Astrocyte of the cerebellum (primary cell): ENCODE results near the gene LAMB2.

Source experiments
- DNase-seq: peaks from one replicate; pipeline ENCODE4 v3.0.0-alpha.2; 2011; ENCODE audit warnings: low read depth
- H3K4me3 ChIP-seq: 2 replicates; pipeline ENCODE4 v1.5.1; 2011; ENCODE audit warnings: mild to moderate bottlenecking, low read depth, low read length, moderate library complexity
- CTCF ChIP-seq: IDR thresholded peaks from 2 replicates; pipeline ENCODE4 v1.5.1; 2012; ENCODE audit warnings: low read length, low read depth, moderate library complexity, mild to moderate bottlenecking; ENCODE audit errors: missing control alignments
- in situ Hi-C: cut with HindIII; loops from 2 replicates; pipeline ENCODE4 v1.10.0; 2017; ENCODE audit warnings: low sequenced_read_pairs

Gene LAMB2

DNA sequence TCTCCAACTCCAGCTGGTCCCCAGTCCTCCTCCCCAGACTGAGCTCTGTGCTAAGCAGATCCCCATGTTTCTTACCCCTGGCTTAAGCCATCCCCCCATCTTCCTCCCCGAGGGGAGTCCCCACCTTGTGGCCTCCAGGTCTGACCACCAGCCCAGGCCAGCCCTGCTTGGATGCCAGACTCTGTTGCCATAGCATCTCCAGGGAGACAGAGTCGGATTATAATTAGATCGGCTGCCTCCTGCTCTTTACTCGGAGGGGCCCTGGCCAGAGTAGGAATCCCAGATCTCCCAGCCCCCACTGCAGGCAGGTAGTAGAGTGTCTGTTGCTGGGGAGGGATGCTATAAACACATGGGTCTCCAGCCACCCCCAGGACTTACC lies 40.9 kb upstream of the LAMB2 start:
- TF ChIP-seq CTCF: no peak
- in situ Hi-C loops: no loop called here
- no peak for DNase-seq
- H3K4me3 ChIP-seq: no peak overlapping the region

DNA sequence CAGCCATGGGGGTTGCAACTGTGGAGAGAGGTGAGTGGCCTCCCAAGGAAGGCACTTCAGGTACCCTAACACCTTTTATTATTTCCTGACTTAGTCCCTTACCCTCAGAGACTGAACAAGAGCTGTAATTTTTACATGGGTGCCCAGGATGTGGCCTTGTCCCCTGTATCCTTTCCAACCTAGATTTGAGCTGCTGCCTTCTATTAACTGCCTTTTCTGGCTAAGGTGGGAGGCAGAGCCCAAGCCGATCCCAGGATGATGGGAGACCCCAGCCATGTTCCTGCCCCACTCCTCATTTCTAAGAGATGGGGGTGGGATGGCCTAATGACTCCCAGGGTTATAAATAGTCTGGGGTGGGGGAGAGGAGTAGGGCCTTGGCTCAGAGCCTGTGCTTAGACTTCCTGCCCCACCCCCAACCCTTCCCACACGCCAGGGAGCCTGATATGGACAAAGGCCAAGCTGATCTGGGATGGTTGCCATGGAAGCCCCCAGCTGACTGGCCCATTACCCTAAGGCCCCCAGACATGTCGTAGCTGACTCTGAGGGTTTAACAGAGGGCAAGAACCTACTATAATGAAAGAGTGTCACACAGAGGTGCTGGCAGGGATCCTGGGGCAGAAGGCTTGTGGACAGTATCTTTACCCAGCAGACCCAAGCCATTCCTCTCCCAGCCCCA lies 40.4 kb upstream of the LAMB2 start:
- no peak for TF ChIP-seq CTCF
- in situ Hi-C loops: no loop called here
- DNase-seq: no peak
- H3K4me3 ChIP-seq: no peak overlapping the region

- in situ Hi-C loops: no loop called here
- peak overlapping the region; percentile 77 for H3K4me3 ChIP-seq
- TF ChIP-seq CTCF: no peak
- DNase-seq: no peak
Measured at GRCh38 chr3:49172551-49173041, 39.7 kb upstream of the LAMB2 start.

GRCh38 chr3:49171775-49172500 lies 39.1 kb upstream of the LAMB2 start:
- DNase-seq: no peak
- in situ Hi-C loops: no loop called here
- TF ChIP-seq CTCF: no peak
- peak overlapping the region; percentile 77 for H3K4me3 ChIP-seq

DNA sequence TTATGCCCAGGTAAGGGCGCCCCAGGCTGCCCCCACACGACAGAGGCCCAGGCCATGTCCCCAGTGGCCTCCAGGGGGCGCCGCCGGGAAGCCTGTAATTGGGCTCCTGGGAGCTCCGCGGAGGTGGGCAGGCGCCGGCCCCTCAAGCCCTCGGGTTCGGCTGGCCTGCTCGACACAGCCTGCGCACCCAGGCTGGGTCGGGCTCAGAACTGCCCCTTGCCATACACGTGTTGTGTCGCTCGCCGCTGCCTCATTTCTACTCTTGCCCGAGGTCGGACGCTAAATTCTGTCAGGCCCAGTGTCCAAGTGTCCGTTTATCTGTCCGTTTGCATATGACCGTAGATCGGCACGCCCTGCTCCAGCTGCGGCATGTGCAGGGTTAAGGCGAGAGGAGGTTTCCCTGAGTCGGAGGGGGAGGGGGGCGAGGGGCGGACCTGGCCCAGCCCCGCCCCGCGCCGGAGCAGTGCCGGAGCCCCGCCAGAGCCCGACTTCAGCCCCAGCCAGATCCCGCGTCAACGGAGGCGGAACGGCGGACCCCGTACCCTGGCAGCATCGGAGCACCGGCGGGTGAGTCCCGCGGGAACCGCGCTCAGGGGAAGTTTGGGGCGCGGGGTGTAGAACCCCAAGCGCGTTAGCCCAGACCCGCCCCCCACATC lies 38.4 kb upstream of the LAMB2 start, which contains the start of gene KLHDC8B:
Gene KLHDC8B (plus strand): TSS at position 480 of the 656 bp plus-strand sequence. CDS start 1,172 bp downstream, outside the sequence.
- TF ChIP-seq CTCF: peak; percentile 94
- in situ Hi-C loops: no loop called here
- H3K4me3 ChIP-seq: peak within 1 kb of the TSS; percentile 77
- peak; percentile 42 for DNase-seq

DNA sequence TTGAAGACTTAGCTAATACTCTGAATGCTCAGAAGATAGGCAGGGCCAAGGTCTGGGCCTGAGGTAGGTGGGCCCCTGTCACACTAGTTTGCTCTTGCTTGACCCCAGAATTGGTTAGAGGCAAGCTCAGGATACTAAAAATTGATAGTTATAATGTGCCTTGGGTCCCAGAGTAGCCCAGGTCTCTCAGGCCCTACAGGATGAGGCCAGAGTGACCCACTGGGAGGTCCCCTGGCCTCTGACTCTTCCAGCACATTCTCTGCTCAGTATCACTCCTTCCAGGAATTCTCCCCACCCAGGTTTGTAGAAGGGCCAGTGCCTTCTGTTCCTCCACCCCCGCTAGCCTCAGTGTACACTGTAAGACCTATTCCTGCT lies 37.9 kb upstream of the LAMB2 start:
- in situ Hi-C loops: no loop called here
- TF ChIP-seq CTCF: no peak
- no peak for DNase-seq
- H3K4me3 ChIP-seq: peak overlapping the region; percentile 77
